H54 (cell line): Measurements from ENCODE around the gene FAF1.
"Not testable (repeated sequence)": the region's sequence is repeated elsewhere in the genome, so short reads cannot be mapped to it uniquely, and the experiment has no call there.

Experiments
- DNase-seq: peaks from one replicate; pipeline ENCODE4 v3.0.0; 2011; ENCODE audit warnings: low spot score, mixed read lengths; ENCODE audit not compliant: insufficient read length
- FAIRE-seq: peaks from 3 replicates; lab custom pipeline; 2011; peaks lifted over from hg19 to GRCh38; lab: Jason Lieb, UNC
- POLR2A ChIP-seq: IDR thresholded peaks from 2 replicates; pipeline ENCODE4 v1.6.1; 2011; ENCODE audit warnings: low read depth, mild to moderate bottlenecking, low read length

Gene FAF1

GRCh38 chr1:50851034-50851433, 109.0 kb downstream of the FAF1 start:
- DNase-seq (no peak), FAIRE-seq (no peak)
- no peak for TF ChIP-seq POLR2A

- no peak for TF ChIP-seq POLR2A
- no peak for FAIRE-seq
- DNase-seq: no peak
Measured at GRCh38 chr1:50847303-50847702, 112.8 kb downstream of the FAF1 start.

GRCh38 chr1:50846224-50846839, 113.7 kb downstream of the FAF1 start:
- no peak for FAIRE-seq

DNA sequence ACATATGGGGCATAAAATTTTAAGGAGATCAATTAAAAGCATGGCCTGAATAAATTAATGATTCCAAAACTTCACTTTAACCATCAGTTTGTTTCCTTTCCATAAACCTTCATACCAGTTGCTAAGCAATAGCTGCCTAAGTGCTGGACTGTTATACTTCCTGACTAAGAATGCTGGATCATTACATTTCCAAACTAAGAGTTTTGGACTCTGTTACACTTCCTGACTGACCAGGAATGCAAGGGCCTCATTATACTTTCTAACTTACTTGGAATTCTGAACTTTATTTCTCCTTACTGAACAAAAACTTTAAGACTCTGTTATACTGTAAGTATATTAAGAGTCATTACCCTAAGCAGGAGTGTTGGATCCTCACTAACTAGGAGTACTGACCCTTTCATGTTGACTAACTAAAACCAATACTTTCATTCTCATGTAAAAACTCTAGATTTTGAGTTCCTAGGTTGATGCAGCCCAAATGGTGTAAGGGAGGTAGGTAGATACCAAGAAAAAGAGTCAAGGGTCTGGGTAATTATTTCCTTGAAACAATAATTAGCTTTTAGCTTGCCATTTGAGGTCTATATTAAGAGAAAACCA, 118.2 kb downstream of the FAF1 start:
- TF ChIP-seq POLR2A: no peak
- DNase-seq (no peak), FAIRE-seq (no peak)

More at GRCh38 chr1:50846224-50846839, 113.7 kb downstream of the FAF1 start:
- DNase-seq: no peak
- TF ChIP-seq POLR2A: no peak

- DNase-seq: no peak
- TF ChIP-seq POLR2A: no peak
- FAIRE-seq: no peak
Measured at GRCh38 chr1:50836117-50836516, 124.0 kb downstream of the FAF1 start.

DNA sequence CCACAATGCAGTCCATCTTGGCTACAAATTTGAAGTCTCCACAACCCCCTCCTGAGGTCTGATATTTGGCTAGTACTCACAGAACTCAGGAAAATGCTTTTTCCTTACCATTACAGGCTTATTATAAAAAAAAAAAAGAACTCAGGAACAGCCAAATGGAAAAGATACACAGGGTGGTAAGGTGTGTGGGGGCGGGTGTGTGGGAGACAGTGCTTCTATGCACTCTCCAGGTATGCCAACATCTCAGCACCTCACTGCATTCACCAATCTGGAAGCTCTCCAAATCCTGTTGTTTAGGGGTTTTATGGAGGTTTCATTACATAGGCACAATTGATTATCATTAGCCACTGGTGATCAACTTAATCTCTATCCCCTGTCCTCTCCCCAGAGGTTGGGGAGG, 126.9 kb downstream of the FAF1 start:
- no peak for TF ChIP-seq POLR2A
- DNase-seq (no peak), FAIRE-seq (no peak)

DNA sequence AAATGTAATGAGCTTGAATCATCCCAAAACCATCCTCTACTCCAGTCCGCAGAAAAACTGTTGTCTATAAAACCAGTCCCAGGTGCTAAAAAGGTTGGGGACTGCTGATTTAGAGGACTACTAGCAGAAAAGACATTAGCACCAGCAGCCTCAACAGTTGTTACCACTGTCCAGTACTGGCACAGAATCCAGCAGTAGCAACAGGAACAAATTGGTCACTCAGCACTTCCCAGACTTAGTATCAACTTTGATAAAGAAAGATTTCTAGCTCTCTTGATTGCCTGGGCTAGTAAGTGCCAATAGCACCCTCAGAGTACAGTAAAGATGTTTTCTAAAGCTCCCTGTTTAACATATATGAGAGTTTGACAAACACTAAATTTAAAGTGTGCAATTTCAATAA, 127.9 kb downstream of the FAF1 start:
- no peak for TF ChIP-seq POLR2A
- FAIRE-seq (no peak), DNase-seq (no peak)

DNA sequence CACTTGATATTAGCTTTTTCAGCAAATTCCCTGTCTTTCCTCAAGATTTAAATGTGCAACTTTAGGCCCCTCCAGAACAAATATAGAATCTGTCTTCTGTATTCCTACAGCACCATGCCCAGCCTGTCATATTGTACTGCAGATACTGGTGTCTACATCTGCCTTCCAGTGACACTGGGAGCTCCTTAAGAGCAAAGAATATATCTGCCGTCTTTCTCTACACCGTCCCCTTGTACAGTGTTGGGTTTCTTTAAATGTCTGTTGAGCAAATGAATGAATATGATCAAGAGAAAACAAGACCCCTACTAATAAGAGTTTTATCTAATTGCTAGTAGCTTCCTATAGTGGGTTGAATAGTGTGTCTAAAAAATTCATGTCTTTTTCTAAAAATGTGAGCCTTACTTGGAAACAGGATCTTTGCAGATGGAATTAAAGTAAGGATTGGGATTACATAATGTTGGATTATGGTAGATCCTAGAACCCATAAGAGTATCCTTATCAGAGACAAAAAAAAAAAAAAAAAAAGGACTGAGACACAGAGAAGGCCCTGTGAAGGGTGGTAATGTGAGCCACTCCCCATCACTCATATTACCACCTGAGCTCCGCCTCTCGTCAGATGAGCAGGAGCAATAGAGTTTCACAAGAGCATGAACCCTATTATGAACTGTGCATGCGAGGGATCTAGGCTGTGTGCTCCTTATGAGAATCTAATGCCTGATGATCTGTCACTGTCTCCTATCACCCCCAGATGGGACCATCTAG, 128.6 kb downstream of the FAF1 start:
- FAIRE-seq: peak; percentile 23

DNA sequence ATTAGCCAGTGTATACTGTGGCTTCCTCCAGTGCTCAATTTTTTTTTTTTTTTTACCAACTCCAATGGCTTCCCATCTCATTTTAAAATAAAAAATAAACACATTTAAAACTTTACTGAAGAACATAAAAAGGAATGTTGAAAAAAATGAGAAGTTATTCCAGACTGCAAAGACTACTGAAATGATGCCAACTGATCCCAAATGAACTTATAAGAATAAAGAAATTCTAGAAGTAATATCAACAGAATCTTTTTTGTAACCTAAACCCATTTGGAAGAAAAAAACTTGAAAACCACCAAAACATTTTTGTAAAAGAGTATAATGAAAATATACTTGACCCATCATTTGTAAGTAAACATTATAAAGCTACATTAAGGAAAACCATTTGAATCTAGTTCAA, 129.4 kb downstream of the FAF1 start:
- FAIRE-seq (no peak), DNase-seq (no peak)
- TF ChIP-seq POLR2A: no peak

More for the DNA sequence above, 128.6 kb downstream of the FAF1 start:
- no peak for TF ChIP-seq POLR2A
- DNase-seq: no peak

DNA sequence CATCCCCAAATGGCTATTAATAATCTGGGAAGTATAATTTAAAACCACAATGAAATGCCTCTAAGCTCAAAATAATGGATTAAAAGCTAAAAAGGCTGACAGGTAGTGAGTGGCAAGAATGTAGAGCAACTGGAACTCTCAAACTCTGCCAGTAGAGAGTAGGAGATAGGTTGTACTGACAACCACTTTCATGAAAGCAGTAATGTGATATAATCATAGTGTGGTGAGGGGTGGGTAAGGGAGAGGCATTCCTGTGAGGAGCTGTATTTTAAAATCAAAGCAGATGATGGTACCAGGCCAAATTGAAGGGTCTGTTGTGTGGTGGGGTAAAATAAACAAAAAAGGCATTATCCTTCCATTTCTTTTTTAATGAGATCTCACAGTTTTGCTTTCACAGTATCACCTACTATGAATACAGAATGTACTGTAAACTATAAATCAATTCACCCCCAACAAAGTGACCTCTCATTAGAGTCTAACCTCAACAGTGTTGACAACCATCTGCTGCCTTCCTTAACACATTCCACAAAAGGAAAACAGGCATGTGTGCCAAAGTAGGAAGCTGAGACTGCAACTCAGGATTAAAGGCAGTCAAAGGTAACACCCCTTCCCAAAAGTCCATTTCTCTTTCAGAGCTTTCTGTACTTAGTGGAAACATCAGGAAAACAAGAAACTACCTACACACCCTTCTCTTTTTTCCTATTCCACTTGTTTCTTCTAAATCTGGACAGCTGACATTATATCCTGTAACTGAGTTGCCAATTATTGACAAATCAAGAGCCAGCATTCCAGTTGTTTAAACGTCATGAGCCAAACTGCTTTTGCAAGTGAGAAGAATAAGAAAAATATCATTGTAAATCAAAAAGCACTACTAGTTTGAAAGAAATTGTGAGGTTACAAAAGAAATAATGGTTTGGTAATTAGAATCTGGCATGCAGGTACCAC, 130.8 kb downstream of the FAF1 start:
- DNase-seq (no peak), FAIRE-seq (no peak)
- no peak for TF ChIP-seq POLR2A

GRCh38 chr1:50827546-50827945, 132.5 kb downstream of the FAF1 start:
- DNase-seq (no peak), FAIRE-seq (no peak)
- TF ChIP-seq POLR2A: no peak

GRCh38 chr1:50826792-50827191, 133.3 kb downstream of the FAF1 start:
- not testable (repeated sequence) for DNase-seq, FAIRE-seq

GRCh38 chr1:50822035-50822776, 137.9 kb downstream of the FAF1 start:
- no peak for FAIRE-seq

DNA sequence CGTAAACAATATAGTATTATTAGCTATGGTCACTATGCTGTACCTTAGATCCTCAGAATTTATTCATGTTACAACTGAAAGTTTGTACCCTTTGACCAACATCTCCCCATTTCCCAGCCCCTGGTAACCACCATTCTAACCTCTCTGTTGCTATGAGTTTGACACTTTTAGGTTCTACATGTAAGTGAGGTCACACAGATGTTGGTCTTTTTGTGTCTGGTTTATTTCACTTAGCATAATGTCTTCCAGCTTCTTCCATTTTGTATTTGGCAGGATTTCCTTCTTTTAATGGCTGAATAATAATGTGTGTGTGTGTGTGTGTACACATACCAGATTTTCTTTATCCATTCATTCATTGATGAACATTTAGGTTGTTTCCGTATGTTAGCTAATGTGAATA, 139.5 kb downstream of the FAF1 start:
- DNase-seq (no peak), FAIRE-seq (peak; percentile 11)
- TF ChIP-seq POLR2A: no peak

More at GRCh38 chr1:50822035-50822776, 137.9 kb downstream of the FAF1 start:
- no peak for DNase-seq
- TF ChIP-seq POLR2A: no peak
